ENCODE data around the gene NPHS1. TPM values are rescaled to one million over a fixed set of nuclear protein-coding genes. Genes with fewer than 3 reads are reported as not detected.

Gene NPHS1
- total RNA-seq, 1 experiment from 2014 or later: not detected

DNA sequence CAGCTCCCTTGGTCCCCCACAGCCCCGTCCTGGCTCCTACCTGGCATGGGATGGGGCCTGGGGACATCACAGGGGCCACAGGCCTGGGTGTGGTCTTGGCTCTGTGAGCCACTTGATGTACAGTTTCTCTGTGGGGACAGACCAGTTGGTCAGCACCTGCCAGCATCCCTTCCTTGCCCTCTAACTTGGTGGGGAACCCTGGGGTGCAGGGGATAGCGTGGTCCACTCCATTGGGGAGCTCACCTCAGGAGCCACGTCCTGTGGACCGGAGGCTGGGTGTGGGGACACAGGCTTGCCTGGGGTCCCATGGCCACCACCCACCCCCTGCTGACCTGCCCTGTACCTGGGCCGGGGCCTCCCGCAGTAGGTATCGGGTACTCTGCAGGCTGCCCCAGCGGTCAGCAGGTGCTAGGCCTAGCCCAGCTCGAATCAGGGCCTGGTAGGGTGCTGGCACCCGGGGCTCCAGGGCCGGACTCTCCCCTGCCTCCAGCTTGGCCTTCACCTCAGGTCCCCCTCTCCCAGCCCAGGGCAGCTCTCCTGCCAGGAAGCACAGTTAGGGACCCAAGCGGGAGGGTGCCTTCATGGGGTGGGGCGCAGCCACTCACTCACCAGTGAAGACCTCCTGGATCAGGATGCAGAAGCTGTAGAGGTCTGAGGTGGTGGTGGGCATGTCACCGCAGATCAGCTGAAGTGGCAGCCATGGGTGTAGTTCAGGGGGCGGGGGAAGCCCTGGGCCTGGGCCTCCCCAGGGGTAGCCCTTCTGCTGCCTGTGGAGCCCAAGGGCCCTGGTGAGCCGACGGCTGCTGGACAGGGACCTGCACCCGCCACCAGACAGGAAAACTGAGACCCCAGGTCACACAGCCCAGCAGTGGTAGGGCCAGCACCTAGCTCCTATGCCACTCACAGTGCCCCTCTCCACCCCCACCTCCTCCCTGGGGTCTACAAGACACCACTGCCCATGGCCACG, 62.0 kb downstream of the NPHS1 start:
- no peaks in the 10 kb centered on the region for H3F3A ChIP-seq (ENCODE audit: low read length, unreplicated experiment)
- ChIA-PET POLR2A (ENCODE audit: unreplicated experiment) (no interaction called here), CTCF (no interaction called here)
- no peak overlapping the region for H2AFZ ChIP-seq (ENCODE audit: low read length)
- H4K20me1 ChIP-seq (ENCODE audit: low read length): no peaks in the 10 kb centered on the region
- no peaks in the 10 kb centered on the region for H3K9me3 ChIP-seq (ENCODE audit: low read length)
- no peaks in the 10 kb centered on the region for H3K4me1 ChIP-seq (ENCODE audit: insufficient read depth, low read length)
- H3K4me3 ChIP-seq (ENCODE audit: low read length): no peak overlapping the region
- no peaks in the 10 kb centered on the region for H3K27me3 ChIP-seq (ENCODE audit: low read length)
- no peaks in the 10 kb centered on the region for H3K9me2 ChIP-seq (replicated peaks; ENCODE audit: low read length)
- TF ChIP-seq, protein P1, sequence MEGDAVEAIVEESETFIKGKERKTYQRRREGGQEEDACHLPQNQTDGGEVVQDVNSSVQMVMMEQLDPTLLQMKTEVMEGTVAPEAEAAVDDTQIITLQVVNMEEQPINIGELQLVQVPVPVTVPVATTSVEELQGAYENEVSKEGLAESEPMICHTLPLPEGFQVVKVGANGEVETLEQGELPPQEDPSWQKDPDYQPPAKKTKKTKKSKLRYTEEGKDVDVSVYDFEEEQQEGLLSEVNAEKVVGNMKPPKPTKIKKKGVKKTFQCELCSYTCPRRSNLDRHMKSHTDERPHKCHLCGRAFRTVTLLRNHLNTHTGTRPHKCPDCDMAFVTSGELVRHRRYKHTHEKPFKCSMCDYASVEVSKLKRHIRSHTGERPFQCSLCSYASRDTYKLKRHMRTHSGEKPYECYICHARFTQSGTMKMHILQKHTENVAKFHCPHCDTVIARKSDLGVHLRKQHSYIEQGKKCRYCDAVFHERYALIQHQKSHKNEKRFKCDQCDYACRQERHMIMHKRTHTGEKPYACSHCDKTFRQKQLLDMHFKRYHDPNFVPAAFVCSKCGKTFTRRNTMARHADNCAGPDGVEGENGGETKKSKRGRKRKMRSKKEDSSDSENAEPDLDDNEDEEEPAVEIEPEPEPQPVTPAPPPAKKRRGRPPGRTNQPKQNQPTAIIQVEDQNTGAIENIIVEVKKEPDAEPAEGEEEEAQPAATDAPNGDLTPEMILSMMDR (conservative IDR thresholded peaks at IDR 0.05; ENCODE audit: low read depth, low read length): no peak
- TF ChIP-seq EZH2phosphoT487 (IDR thresholded peaks at IDR 0.05; ENCODE audit: borderline replicate concordance, low read length) (no peak), EZH2 (IDR thresholded peaks at IDR 0.05; ENCODE audit: low read length, unreplicated experiment) (no peak)
- H3K27ac ChIP-seq (ENCODE audit: low read length): no peak overlapping the region
- intact Hi-C loops (cut with micrococcal nuclease): no loop called here
- no peaks in the 10 kb centered on the region for H3K36me3 ChIP-seq (ENCODE audit: low read depth, low read length)
- ATAC-seq (no peak), DNase-seq (no peak)
- H3K79me2 ChIP-seq (ENCODE audit: low read length): no peaks in the 10 kb centered on the region
- no peak overlapping the region for H3K9ac ChIP-seq (ENCODE audit: low read length)
- H3K4me2 ChIP-seq (ENCODE audit: low read length): no peak overlapping the region
- no TSS peak for BruUV-seq (replicated peaks)

DNA sequence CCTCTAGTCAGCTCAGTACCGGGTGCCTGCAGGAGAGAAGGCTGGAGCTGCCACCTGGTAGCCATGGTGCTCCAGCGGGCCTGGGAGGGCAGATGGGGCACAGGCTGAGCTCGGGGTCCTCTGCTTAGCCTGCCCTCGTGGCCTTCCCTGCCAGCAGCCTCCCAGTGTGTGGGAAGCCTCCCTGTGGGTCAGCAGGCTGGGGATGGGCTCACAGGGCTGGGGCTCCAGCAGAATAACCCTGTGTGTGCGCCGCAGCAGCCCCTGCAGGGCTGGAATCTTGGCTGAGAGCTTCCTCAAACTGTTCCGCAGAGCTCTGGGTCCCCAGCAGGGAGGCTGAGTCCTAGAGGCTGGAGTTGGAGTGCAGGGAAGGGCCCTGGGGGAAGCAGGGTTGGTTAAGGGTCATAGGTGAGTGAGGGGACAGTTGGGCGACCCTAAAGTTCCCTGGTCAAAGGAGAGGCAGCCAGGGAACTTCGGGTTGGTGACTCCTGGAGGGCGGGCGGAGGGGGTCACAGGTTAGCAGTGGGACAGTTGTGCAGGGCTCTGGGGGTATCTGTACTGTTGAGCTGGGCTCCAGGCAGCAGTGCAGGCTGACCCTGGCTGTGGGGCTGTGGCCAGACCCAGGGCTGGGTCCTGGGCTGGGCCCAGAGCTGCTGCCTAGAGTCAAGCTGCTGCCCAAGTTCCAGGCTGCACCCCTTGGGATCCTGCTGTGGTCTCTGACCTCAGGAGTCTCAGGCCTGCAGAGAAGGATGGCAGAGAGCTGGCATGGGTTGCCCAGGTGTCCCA, 62.9 kb downstream of the NPHS1 start:
- H3K79me2 ChIP-seq (ENCODE audit: low read length): no peaks in the 10 kb centered on the region
- ChIA-PET CTCF (no interaction called here), POLR2A (ENCODE audit: unreplicated experiment) (no interaction called here)
- ATAC-seq: no peak
- no peaks in the 10 kb centered on the region for H3K4me1 ChIP-seq (ENCODE audit: insufficient read depth, low read length)
- H3K4me2 ChIP-seq (ENCODE audit: low read length): no peak overlapping the region
- H4K20me1 ChIP-seq (ENCODE audit: low read length): no peaks in the 10 kb centered on the region
- intact Hi-C loops (cut with micrococcal nuclease): no loop called here
- H3F3A ChIP-seq (ENCODE audit: low read length, unreplicated experiment): no peaks in the 10 kb centered on the region
- H3K27ac ChIP-seq (ENCODE audit: low read length): no peak overlapping the region
- no peaks in the 10 kb centered on the region for H3K9me2 ChIP-seq (replicated peaks; ENCODE audit: low read length)
- DNase-seq: no peak
- no peaks in the 10 kb centered on the region for H3K36me3 ChIP-seq (ENCODE audit: low read depth, low read length)
- no peaks in the 10 kb centered on the region for H3K27me3 ChIP-seq (ENCODE audit: low read length)
- H3K9ac ChIP-seq (ENCODE audit: low read length): no peak overlapping the region
- H3K9me3 ChIP-seq (ENCODE audit: low read length): no peaks in the 10 kb centered on the region
- no TSS peak for BruUV-seq (replicated peaks)
- TF ChIP-seq, protein P1 (conservative IDR thresholded peaks at IDR 0.05; ENCODE audit: low read depth, low read length): no peak
- TF ChIP-seq EZH2 (IDR thresholded peaks at IDR 0.05; ENCODE audit: low read length, unreplicated experiment): no peak
- TF ChIP-seq EZH2phosphoT487 (IDR thresholded peaks at IDR 0.05; ENCODE audit: borderline replicate concordance, low read length): no peak
- no peak overlapping the region for H2AFZ ChIP-seq (ENCODE audit: low read length)
- no peak overlapping the region for H3K4me3 ChIP-seq (ENCODE audit: low read length)

Measured in PC-3 (cell line).